Vagina (tissue), 2 donors: ENCODE results near the gene STX1A. TPM values are rescaled to one million over a fixed set of nuclear protein-coding genes. Genes with fewer than 3 reads are reported as not detected.
"Not testable (repeated sequence)": the region's sequence is repeated elsewhere in the genome, so short reads cannot be mapped to it uniquely, and the experiment has no call there.

Source experiments
- DNase-seq, 2 donors: peaks; one replicate each; pipeline ENCODE4 v3.0.0-alpha.2; 2017; ENCODE audit errors: extremely low spot score in 2 of 2
- H3K27ac ChIP-seq: fragments of 200-600 bp; sonication (generic); one replicate; pipeline ENCODE4 v1.5.1; 2019
- H3K27me3 ChIP-seq: fragments of 200-600 bp; sonication (generic); one replicate; pipeline ENCODE4 v1.5.1; 2019
- H3K36me3 ChIP-seq, 2 donors: fragments of 200-600 bp; sonication (generic); one replicate each; pipeline ENCODE4 v1.5.1; 2017 to 2019
- H3K4me1 ChIP-seq: fragments of 200-600 bp; sonication (generic); one replicate; pipeline ENCODE4 v1.5.1; 2019
- H3K4me3 ChIP-seq, 2 donors: fragments of 200-600 bp; sonication (generic); 1 replicate in 1 of 2; 2 replicates in 1 of 2; pipeline ENCODE4 v1.5.1; 2016 to 2019
- H3K9me3 ChIP-seq: fragments of 200-600 bp; sonication (generic); one replicate; pipeline ENCODE4 v1.5.1; 2019
- POLR2A ChIP-seq, 2 donors: fragments of 450-650 bp; IDR thresholded peaks; one replicate each; pipeline ENCODE4 v1.6.1; 2017; ENCODE audit warnings: antibody characterized with exemption in 2 of 2, mild to moderate bottlenecking in 2 of 2, moderate library complexity in 2 of 2
- POLR2AphosphoS5 ChIP-seq, 2 donors: sonication (generic); formaldehyde crosslinking; IDR thresholded peaks; one replicate each; pipeline ENCODE4 v1.9.0; 2017; ENCODE audit warnings: antibody characterized with exemption in 2 of 2, mild to moderate bottlenecking in 2 of 2, low read depth in 1 of 2; ENCODE audit not compliant: insufficient read depth in 1 of 2
- intact Hi-C: fragments of 100-400 bp; cut with DNase I; formaldehyde crosslinking; loops from one replicate; pipeline ENCODE4 v1.15.1; 2023
- total RNA-seq: library from RNA; depleted of rRNA; stranded (reverse); fragments of >200 nt; gene quantifications from one replicate; pipeline ENCODE4 v1.2.3, GENCODE V29; 2016
- TF ChIP-seq, protein P1 (sequence below), 3 experiments: fragments of 450-650 bp in 2 of 3; fragments of 200-600 bp in 1 of 3; sonication (generic) in 1 of 3; IDR thresholded peaks; one replicate each; pipeline ENCODE4 v1.5.1; 2017 to 2019; ENCODE audit warnings: antibody characterized with exemption in 3 of 3, mild to moderate bottlenecking in 2 of 3, moderate library complexity in 2 of 3

STX1A gene
- total RNA-seq, 1 donor from 2014 or later = 17.2 TPM

GRCh38 chr7:73717025-73717807, 2.3 kb downstream of the STX1A start:
- intact Hi-C loops = no loop called here
- Histone ChIP-seq H3K4me1 (peaks cover 46% of the 10 kb centered on the region), H3K36me3 (no peaks in the 10 kb centered on the region), H3K4me3 (no peak overlapping the region), H3K27me3 (no peaks in the 10 kb centered on the region), H3K27ac (peak overlapping the region; percentile 71), H3K9me3 (no peaks in the 10 kb centered on the region)
- TF ChIP-seq POLR2A (IDR thresholded peaks at IDR 0.05) (no peak), POLR2AphosphoS5 (IDR thresholded peaks at IDR 0.05; ENCODE audit: insufficient read depth in 1 of 2, low read depth in 1 of 2) (no peak)
- TF ChIP-seq, protein P1, sequence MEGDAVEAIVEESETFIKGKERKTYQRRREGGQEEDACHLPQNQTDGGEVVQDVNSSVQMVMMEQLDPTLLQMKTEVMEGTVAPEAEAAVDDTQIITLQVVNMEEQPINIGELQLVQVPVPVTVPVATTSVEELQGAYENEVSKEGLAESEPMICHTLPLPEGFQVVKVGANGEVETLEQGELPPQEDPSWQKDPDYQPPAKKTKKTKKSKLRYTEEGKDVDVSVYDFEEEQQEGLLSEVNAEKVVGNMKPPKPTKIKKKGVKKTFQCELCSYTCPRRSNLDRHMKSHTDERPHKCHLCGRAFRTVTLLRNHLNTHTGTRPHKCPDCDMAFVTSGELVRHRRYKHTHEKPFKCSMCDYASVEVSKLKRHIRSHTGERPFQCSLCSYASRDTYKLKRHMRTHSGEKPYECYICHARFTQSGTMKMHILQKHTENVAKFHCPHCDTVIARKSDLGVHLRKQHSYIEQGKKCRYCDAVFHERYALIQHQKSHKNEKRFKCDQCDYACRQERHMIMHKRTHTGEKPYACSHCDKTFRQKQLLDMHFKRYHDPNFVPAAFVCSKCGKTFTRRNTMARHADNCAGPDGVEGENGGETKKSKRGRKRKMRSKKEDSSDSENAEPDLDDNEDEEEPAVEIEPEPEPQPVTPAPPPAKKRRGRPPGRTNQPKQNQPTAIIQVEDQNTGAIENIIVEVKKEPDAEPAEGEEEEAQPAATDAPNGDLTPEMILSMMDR (IDR thresholded peaks at IDR 0.05) = no peak
- no peak for DNase-seq

DNA sequence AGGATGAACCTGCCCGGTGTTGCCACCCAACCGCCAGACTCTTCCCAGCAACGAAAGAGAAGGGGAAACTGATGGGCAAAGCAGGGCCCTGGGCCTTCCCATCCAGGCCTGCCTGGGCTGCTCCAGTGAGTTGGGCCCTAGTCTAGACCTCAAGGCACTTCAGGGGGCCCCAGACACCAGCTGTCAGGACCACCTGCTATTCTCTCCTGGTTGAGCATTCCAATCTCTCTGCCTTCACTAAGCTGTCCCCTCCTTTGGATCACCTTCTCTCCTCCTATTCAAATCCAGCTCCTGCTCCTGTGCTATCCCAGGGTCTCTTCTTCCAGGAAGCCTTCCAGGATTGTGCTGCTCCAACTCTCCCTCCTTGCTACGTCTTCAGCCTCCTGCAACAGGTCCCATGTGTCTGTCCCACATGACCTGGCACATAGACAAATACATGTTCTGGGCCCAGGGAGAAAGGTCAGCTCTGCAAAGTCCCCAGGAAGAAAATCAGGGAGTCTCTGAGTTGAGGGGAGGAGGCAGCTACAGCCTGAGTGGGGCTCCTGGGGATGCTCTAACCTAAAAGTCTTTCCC, 3.1 kb downstream of the STX1A start:
- intact Hi-C loops = no loop called here
- Histone ChIP-seq H3K9me3 (no peaks in the 10 kb centered on the region), H3K27me3 (no peaks in the 10 kb centered on the region), H3K27ac (peak overlapping the region; percentile 71), H3K4me3 (no peak overlapping the region), H3K4me1 (peaks cover 46% of the 10 kb centered on the region), H3K36me3 (no peaks in the 10 kb centered on the region)
- DNase-seq = no peak
- TF ChIP-seq POLR2AphosphoS5 (IDR thresholded peaks at IDR 0.05; ENCODE audit: insufficient read depth in 1 of 2, low read depth in 1 of 2) (no peak), POLR2A (IDR thresholded peaks at IDR 0.05) (no peak)
- TF ChIP-seq, protein P1 (IDR thresholded peaks at IDR 0.05) = no peak

- DNase-seq = no peak
- H3K27ac ChIP-seq = peak overlapping the region; percentile 71
- H3K4me3 ChIP-seq = no peak overlapping the region
- TF ChIP-seq, protein P1 (IDR thresholded peaks at IDR 0.05) = no peak
- TF ChIP-seq POLR2AphosphoS5 (IDR thresholded peaks at IDR 0.05; ENCODE audit: insufficient read depth in 1 of 2, low read depth in 1 of 2) = peak; percentile 17 to 51
- intact Hi-C loops = no loop called here
- no peaks in the 10 kb centered on the region for H3K36me3 ChIP-seq
- no peaks in the 10 kb centered on the region for H3K9me3 ChIP-seq
- H3K27me3 ChIP-seq = no peaks in the 10 kb centered on the region
- peaks cover 46% of the 10 kb centered on the region for H3K4me1 ChIP-seq
These were observed 3.7 kb downstream of the STX1A start for GRCh38 chr7:73715648-73716317.

DNA sequence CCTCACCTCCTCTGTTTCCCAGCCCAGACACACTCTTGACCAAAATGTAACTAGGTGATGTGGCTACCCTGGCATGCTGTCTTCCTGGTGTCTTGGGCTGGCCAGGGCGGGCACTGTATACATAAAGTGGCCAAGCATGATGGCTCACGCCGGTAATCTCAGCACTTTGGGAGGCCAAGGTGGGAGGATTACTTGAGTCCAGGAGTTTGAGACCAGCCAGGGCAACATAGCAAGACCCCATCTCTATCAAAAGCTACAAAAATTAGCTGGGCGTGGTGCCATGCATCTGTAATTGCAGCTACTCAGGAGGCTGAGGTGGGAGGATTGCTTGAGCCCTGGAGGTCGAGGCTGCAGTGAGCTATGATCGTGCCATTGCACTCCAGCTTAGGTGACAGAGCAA, 6.2 kb downstream of the STX1A start:
- H3K9me3 ChIP-seq, DNase-seq, H3K27ac ChIP-seq, H3K4me3 ChIP-seq, intact Hi-C loops, H3K27me3 ChIP-seq, H3K36me3 ChIP-seq: not testable (repeated sequence)
- H3K4me1 ChIP-seq = peaks cover 37% of the 10 kb centered on the region

DNA sequence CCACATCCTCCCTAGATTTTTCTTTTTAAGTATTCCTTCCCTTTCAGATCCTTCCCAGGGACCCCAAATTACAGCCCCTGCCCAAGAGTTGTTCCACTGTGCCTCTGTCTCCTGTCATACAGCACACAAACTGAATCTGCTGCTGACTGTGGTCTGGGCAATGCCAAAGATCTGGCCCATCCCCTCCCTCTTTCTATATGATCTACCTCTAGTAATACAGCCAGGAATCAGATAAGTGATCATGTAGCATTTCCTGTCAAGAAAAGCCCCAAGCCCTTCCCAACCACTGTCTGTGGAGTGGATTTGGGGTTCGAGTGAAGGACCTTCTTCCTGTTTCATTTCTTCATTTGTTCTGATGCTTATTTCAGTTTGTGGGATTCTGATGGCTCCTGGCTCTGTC, 6.7 kb downstream of the STX1A start:
- TF ChIP-seq, protein P1 (IDR thresholded peaks at IDR 0.05) = no peak
- no peak for TF ChIP-seq POLR2A (IDR thresholded peaks at IDR 0.05)
- no peak for TF ChIP-seq POLR2AphosphoS5 (IDR thresholded peaks at IDR 0.05; ENCODE audit: insufficient read depth in 1 of 2, low read depth in 1 of 2)
- no peak overlapping the region for H3K27ac ChIP-seq
- H3K27me3 ChIP-seq = no peaks in the 10 kb centered on the region
- H3K9me3 ChIP-seq = no peaks in the 10 kb centered on the region
- peaks cover 32% of the 10 kb centered on the region for H3K4me1 ChIP-seq
- no peak overlapping the region for H3K4me3 ChIP-seq
- DNase-seq = no peak
- intact Hi-C loops = no loop called here
- H3K36me3 ChIP-seq = no peaks in the 10 kb centered on the region
